Measurements from ENCODE around the gene KRT4. TPM values are rescaled to one million over a fixed set of nuclear protein-coding genes. Genes with fewer than 3 reads are reported as not detected.

The KRT4 gene
- total RNA-seq, 2 experiments from 2014 or later = not detected

DNA sequence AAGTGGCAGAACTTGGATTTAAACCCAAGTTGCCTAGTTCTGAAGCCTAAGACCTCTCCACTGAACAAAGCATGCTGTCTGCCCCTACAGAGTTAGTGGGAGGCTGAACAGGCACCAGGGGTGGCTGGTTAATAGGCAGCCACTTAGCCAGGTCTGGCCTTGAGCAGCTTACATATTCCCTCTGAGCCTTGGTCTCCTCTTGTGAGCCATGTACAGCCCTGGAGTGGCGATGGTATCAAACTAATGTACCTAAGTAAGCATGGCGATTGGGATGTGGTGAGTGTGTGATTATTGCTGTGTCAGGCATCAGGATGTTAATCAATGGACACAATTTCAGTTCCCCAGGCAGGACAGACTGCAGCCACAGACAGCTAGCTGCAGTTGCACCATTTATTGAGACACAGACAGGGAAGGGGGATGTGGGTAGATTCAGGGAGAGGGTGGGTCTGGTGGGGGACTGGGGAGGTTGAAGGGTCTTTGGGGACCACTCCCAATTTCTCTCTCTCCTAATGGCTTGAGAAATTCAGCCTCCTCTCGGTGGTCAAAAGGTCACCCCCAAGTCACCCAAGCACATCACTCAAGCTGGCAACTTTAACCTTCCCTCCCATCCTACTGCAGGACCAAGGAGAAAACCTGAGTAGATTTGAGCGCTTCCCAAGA lies 7.3 kb upstream of the KRT4 start:
- intact Hi-C loops (cut with DNase I, micrococcal nuclease) = no loop called here
- Mint-ChIP-seq H3K27me3 (no peaks in the 10 kb centered on the region), H3K4me1 (ENCODE audit: low read depth) (peaks cover 13% of the 10 kb centered on the region), H3K4me3 (no peak overlapping the region), H3K9me3 (no peaks in the 10 kb centered on the region), H3K36me3 (ENCODE audit: low read depth) (no peaks in the 10 kb centered on the region), H3K27ac (no peak overlapping the region)
- ATAC-seq (ENCODE audit: poor library complexity) = no peak
- H3K27me3 ChIP-seq (ENCODE audit: control insufficient read depth in 1 of 2, insufficient read depth in 2 of 2, low read length in 2 of 2) = peaks cover 0 to 3% of the 10 kb centered on the region in 2 experiments
- DNase-seq = no peak
- ChIA-PET POLR2A (no interaction called here), CTCF (no interaction called here)
- no peak overlapping the region for H3K4me3 ChIP-seq (ENCODE audit: low read length)
- H3K4me1 ChIP-seq (ENCODE audit: insufficient read depth, low read length) = peaks cover 5% of the 10 kb centered on the region
- no peak for TF ChIP-seq CTCF (IDR thresholded peaks at IDR 0.05)
- no peak overlapping the region for H3K27ac ChIP-seq (ENCODE audit: low read depth in 1 of 2, low read length in 2 of 2)
- no peaks in the 10 kb centered on the region for H3K36me3 ChIP-seq (ENCODE audit: insufficient read depth, low read length)
- no peaks in the 10 kb centered on the region for H3K9me3 ChIP-seq (ENCODE audit: control insufficient read depth in 1 of 2, insufficient read depth in 1 of 2, low read length in 2 of 2)

- Histone ChIP-seq H3K27me3 (ENCODE audit: control insufficient read depth in 1 of 2, insufficient read depth in 2 of 2, low read length in 2 of 2) (peaks cover 0 to 3% of the 10 kb centered on the region in 2 experiments), H3K4me1 (ENCODE audit: insufficient read depth, low read length) (peaks cover 5% of the 10 kb centered on the region), H3K36me3 (ENCODE audit: insufficient read depth, low read length) (no peaks in the 10 kb centered on the region), H3K9me3 (ENCODE audit: control insufficient read depth in 1 of 2, insufficient read depth in 1 of 2, low read length in 2 of 2) (no peaks in the 10 kb centered on the region), H3K27ac (ENCODE audit: low read depth in 1 of 2, low read length in 2 of 2) (no peak overlapping the region), H3K4me3 (ENCODE audit: low read length) (no peak overlapping the region)
- H3K27me3 Mint-ChIP-seq = no peaks in the 10 kb centered on the region
- ChIA-PET CTCF (no interaction called here), POLR2A (no interaction called here)
- H3K4me3 Mint-ChIP-seq = no peak overlapping the region
- no peak overlapping the region for H3K27ac Mint-ChIP-seq
- no peak for TF ChIP-seq CTCF (IDR thresholded peaks at IDR 0.05)
- no peaks in the 10 kb centered on the region for H3K36me3 Mint-ChIP-seq (ENCODE audit: low read depth)
- ATAC-seq (ENCODE audit: poor library complexity) (no peak), DNase-seq (no peak)
- H3K9me3 Mint-ChIP-seq = no peaks in the 10 kb centered on the region
- intact Hi-C loops (cut with DNase I, micrococcal nuclease) = no loop called here
- peaks cover 13% of the 10 kb centered on the region for H3K4me1 Mint-ChIP-seq (ENCODE audit: low read depth)
These were observed 6.6 kb upstream of the KRT4 start for GRCh38 chr12:52820521-52820920.

DNA sequence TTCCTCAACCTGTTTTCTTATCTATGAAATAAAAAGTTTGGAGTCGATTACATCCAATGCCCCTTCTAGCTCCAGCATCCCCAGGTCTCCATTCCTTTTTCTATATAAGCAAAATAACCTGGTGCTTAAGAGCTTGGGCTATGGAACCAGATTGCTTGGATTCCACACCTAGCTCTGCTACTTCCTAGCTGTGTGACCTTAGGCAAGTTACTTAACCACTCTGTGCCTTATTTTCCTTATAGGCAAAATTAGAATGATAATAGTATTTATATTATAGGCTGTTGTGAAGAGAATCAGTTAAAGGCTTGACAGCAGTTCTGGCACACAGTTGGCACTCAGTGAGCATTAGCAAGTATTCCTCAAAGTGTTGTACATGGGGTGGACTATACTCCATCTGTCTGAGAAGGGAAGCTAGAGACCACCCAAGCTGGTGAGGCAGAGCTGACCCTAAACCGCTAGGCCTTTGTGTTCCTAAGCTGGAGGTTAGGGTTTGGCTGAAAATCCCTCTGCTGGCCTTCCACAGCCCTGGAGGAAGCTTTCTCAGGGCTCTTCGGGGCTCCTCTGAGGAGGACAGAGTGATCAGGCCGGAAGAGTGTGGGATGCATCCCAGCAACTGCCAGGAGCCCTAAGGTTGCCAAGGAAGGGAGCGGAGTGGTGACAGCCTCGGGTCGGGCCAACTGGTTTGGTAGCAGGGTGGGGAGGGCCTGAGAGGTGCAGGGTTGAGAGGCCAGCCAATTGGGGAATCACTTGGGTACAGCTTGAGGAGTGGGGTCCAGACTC lies 6.0 kb upstream of the KRT4 start:
- no peak overlapping the region for H3K4me3 ChIP-seq (ENCODE audit: low read length)
- DNase-seq = no peak
- TF ChIP-seq CTCF (IDR thresholded peaks at IDR 0.05) = no peak
- Mint-ChIP-seq H3K27ac (no peak overlapping the region), H3K4me3 (no peak overlapping the region), H3K9me3 (no peaks in the 10 kb centered on the region), H3K36me3 (ENCODE audit: low read depth) (no peaks in the 10 kb centered on the region), H3K27me3 (no peaks in the 10 kb centered on the region), H3K4me1 (ENCODE audit: low read depth) (peaks cover 13% of the 10 kb centered on the region)
- intact Hi-C loops (cut with DNase I, micrococcal nuclease) = no loop called here
- H3K9me3 ChIP-seq (ENCODE audit: control insufficient read depth in 1 of 2, insufficient read depth in 1 of 2, low read length in 2 of 2) = no peaks in the 10 kb centered on the region
- CTCF ChIA-PET = no interaction called here
- peaks cover 0 to 3% of the 10 kb centered on the region in 2 experiments for H3K27me3 ChIP-seq (ENCODE audit: control insufficient read depth in 1 of 2, insufficient read depth in 2 of 2, low read length in 2 of 2)
- ATAC-seq (ENCODE audit: poor library complexity) = no peak
- peaks cover 5% of the 10 kb centered on the region for H3K4me1 ChIP-seq (ENCODE audit: insufficient read depth, low read length)
- POLR2A ChIA-PET = interaction anchor here (0.9 kb wide), 1 partner anchor 448 kb away, joined by 4 read pairs; no protein-coding TSS in a partner anchor
- no peak overlapping the region for H3K27ac ChIP-seq (ENCODE audit: low read depth in 1 of 2, low read length in 2 of 2)
- no peaks in the 10 kb centered on the region for H3K36me3 ChIP-seq (ENCODE audit: insufficient read depth, low read length)
